ENCODE results near the gene CHD1L. TPM values are rescaled to one million over a fixed set of nuclear protein-coding genes. Genes with fewer than 3 reads are reported as not detected.

The CHD1L gene
- total and polyA plus RNA-seq, 9 donors = 8.5 to 30.9 (median 16.8) TPM

- H3K27me3 ChIP-seq = no peaks in the 10 kb centered on the region
- H3K27ac ChIP-seq = no peak overlapping the region
- WGBS, 3 donors = 89 to 94% (median 89%) methylated on average over 1 of the region's 1 CpG
- no peaks in the 10 kb centered on the region for H3K9me3 ChIP-seq
- intact Hi-C loops (cut with DNase I) = no loop called here
- TF ChIP-seq POLR2A (IDR thresholded peaks at IDR 0.05) (no peak), CTCF (IDR thresholded peaks at IDR 0.05) (no peak)
- DNase-seq = no peak
- H3K4me1 ChIP-seq (ENCODE audit: insufficient read depth) = no peaks in the 10 kb centered on the region
- H3K4me3 ChIP-seq = no peak overlapping the region
- no peaks in the 10 kb centered on the region for H3K36me3 ChIP-seq
Observed at GRCh38 chr1:147235822-147236221, 6.7 kb upstream of the CHD1L start.

- no peak for TF ChIP-seq CTCF (IDR thresholded peaks at IDR 0.05)
- TF ChIP-seq EP300 (IDR thresholded peaks at IDR 0.05) = no peak
- no peak for TF ChIP-seq POLR2A (IDR thresholded peaks at IDR 0.05)
- 71 to 100% (median 100%) methylated on average over 2 of the region's 2 CpGs for WGBS, 3 donors
- no peak for DNase-seq
- no peaks in the 10 kb centered on the region for H3K4me1 ChIP-seq (ENCODE audit: insufficient read depth)
- H3K9me3 ChIP-seq = no peaks in the 10 kb centered on the region
- H3K27ac ChIP-seq = no peak overlapping the region
- intact Hi-C loops (cut with DNase I) = no loop called here
- H3K36me3 ChIP-seq = no peaks in the 10 kb centered on the region
- H3K27me3 ChIP-seq = no peaks in the 10 kb centered on the region
- no peak overlapping the region for H3K4me3 ChIP-seq
Observed at GRCh38 chr1:147236448-147236847, 6.0 kb upstream of the CHD1L start.

- no peaks in the 10 kb centered on the region for H3K4me1 ChIP-seq (ENCODE audit: insufficient read depth)
- no peaks in the 10 kb centered on the region for H3K9me3 ChIP-seq
- DNase-seq = no peak
- H3K4me3 ChIP-seq = no peak overlapping the region
- WGBS, 3 donors = 76 to 91% (median 79%) methylated on average over 3 of the region's 3 CpGs
- intact Hi-C loops (cut with DNase I) = no loop called here
- H3K27me3 ChIP-seq = no peaks in the 10 kb centered on the region
- H3K27ac ChIP-seq = no peak overlapping the region
- TF ChIP-seq EP300 (IDR thresholded peaks at IDR 0.05) (no peak), POLR2A (IDR thresholded peaks at IDR 0.05) (no peak), CTCF (IDR thresholded peaks at IDR 0.05) (no peak)
- no peaks in the 10 kb centered on the region for H3K36me3 ChIP-seq
Observed at GRCh38 chr1:147236959-147237791, 5.3 kb upstream of the CHD1L start.

GRCh38 chr1:147238053-147238902, 4.2 kb upstream of the CHD1L start:
- Histone ChIP-seq H3K4me1 (ENCODE audit: insufficient read depth) (no peaks in the 10 kb centered on the region), H3K4me3 (no peak overlapping the region), H3K27ac (no peak overlapping the region), H3K27me3 (no peaks in the 10 kb centered on the region), H3K9me3 (no peaks in the 10 kb centered on the region), H3K36me3 (no peaks in the 10 kb centered on the region)
- no peak for DNase-seq
- TF ChIP-seq EP300 (IDR thresholded peaks at IDR 0.05) (no peak), CTCF (IDR thresholded peaks at IDR 0.05) (no peak), POLR2A (IDR thresholded peaks at IDR 0.05) (no peak)
- 69 to 80% (median 70%) methylated on average over 3 of the region's 3 CpGs for WGBS, 3 donors
- intact Hi-C loops (cut with DNase I) = no loop called here

All from ovary (tissue), 9 donors.